Heart left ventricle (tissue), 13 donors: ENCODE data around the gene KRTAP5-6.

Experiments used
- POLR2A ChIP-seq, 2 donors: fragments of 450-650 bp; IDR thresholded peaks; one replicate each; pipeline ENCODE4 v1.6.1; 2017; ENCODE audit warnings: antibody characterized with exemption in 2 of 2, mild to moderate bottlenecking in 2 of 2, moderate library complexity in 2 of 2
- TF ChIP-seq, protein P1 (sequence below), 12 donors: fragments of 200-600 bp; sonication (generic) in 4 of 12; IDR thresholded peaks; one replicate each; pipeline versions ENCODE4 v1.5.0 to v1.8.0; 2018 to 2022; ENCODE audit warnings: antibody characterized with exemption in 12 of 12, mild to moderate bottlenecking in 5 of 12
- donor health status: ischemic (EF 13 %, LVEDD 7.1; RV severe dilation, severe dysfunction).
- donor health status: DM: no; HTN: yes; CAD: no.
- donor health status: DM: no; HTN: no; CAD: no.
- donor health status: ischemic (EF 25% LVEDD 6.9; RV normal size, moderate dysfunction).
- donor health status: ischemic (EF 25% LVEDD 5.7; RV mildly dilated, moderate dysfunction).
- donor health status: ischemic (EF 35%, LVEDD 5.7; RV mildly dilated, moderate dysfunction).
- donor health status: nonischemic (EF 11% LVEDD 7.7; RV severe dilation, severe dysfunction).
- donor health status: DM: yes; HTN: yes; CAD: no.
- donor health status: PGD.
- donor health status: ischemic (EF 29% LVEDD 5.4; RV normal size, mild dysfunction).
- donor health status: nonischemic (EF 23%, LVEDD 6.1; RV moderate dilation, normal function).

DNA sequence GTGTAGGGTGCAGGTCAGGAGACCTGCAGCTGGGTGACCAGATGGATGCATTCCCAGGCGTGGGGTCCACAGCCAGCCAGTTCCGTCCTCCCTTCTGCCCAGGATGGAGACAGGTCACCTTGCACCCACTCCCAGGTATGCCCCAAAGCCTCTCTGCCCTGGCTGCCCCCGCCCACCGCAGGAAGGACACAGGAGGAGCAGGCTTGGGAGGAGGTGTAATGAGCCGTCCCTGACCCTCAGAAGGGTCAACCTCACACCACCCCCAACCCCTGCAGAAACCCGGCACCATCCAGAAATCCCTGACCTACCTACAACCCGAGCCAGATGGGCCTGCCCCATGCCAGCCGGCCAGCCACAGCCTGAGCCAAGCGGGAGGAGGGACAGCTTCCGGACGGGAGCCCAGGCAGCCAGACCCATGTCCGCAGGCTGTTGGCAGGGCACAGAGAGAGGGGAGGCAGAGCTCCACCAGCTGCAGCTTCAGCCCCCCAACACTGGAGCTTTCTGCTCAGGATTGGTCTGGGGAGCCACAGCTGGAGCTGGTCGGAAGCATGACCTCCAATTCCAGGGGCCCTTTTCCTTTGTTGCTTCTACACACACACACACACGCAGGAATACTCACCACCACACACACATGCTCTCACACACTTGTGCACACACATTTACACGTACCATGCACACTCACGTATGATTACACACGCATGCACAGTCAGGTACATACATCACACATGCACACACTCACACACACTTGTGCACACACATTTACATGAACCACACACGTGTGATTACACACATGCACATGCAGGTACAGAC, 48.1 kb downstream of the KRTAP5-6 start:
- TF ChIP-seq, protein P1, sequence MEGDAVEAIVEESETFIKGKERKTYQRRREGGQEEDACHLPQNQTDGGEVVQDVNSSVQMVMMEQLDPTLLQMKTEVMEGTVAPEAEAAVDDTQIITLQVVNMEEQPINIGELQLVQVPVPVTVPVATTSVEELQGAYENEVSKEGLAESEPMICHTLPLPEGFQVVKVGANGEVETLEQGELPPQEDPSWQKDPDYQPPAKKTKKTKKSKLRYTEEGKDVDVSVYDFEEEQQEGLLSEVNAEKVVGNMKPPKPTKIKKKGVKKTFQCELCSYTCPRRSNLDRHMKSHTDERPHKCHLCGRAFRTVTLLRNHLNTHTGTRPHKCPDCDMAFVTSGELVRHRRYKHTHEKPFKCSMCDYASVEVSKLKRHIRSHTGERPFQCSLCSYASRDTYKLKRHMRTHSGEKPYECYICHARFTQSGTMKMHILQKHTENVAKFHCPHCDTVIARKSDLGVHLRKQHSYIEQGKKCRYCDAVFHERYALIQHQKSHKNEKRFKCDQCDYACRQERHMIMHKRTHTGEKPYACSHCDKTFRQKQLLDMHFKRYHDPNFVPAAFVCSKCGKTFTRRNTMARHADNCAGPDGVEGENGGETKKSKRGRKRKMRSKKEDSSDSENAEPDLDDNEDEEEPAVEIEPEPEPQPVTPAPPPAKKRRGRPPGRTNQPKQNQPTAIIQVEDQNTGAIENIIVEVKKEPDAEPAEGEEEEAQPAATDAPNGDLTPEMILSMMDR (IDR thresholded peaks at IDR 0.05) = no peak
- TF ChIP-seq POLR2A (IDR thresholded peaks at IDR 0.05) = no peak
